Prostate gland (tissue), 2 donors: Measurements from ENCODE around the gene CXCL1. TPM values are rescaled to one million over a fixed set of nuclear protein-coding genes. Genes with fewer than 3 reads are reported as not detected.

Experiments used
- DNase-seq: peaks from one replicate; pipeline ENCODE4 v3.0.0-alpha.2; 2019; ENCODE audit warnings: low spot score
- H3K27ac ChIP-seq, 2 donors: fragments of 200-600 bp; sonication (generic); 2 replicates each; pipeline ENCODE4 v1.5.1; 2017 to 2019
- H3K27me3 ChIP-seq: fragments of 200-600 bp; sonication (generic); replicated peaks from 2 replicates; pipeline ENCODE4 v1.5.1; 2019; ENCODE audit not compliant: insufficient read depth
- H3K36me3 ChIP-seq, 2 donors: fragments of 200-600 bp; sonication (generic); 1 replicate in 1 of 2; 2 replicates in 1 of 2; pipeline versions ENCODE4 v1.5.1 to v1.8.1; 2017 to 2019
- H3K4me1 ChIP-seq: fragments of 200-600 bp; sonication (generic); replicated peaks from 2 replicates; pipeline ENCODE4 v1.5.1; 2019
- H3K4me3 ChIP-seq, 2 donors: fragments of 200-600 bp; sonication (generic); 2 replicates each; pipeline ENCODE4 v1.5.1; 2017 to 2019
- H3K9me3 ChIP-seq: fragments of 200-600 bp; sonication (generic); 2 replicates; pipeline ENCODE4 v1.5.1; 2017
- POLR2A ChIP-seq: fragments of 450-650 bp; IDR thresholded peaks from one replicate; pipeline ENCODE4 v1.6.1; 2016; ENCODE audit warnings: antibody characterized with exemption, mild to moderate bottlenecking
- POLR2AphosphoS5 ChIP-seq: sonication (generic); formaldehyde crosslinking; IDR thresholded peaks from one replicate; pipeline ENCODE4 v1.6.1; 2017; ENCODE audit warnings: antibody characterized with exemption
- WGBS: methylation state at CpG from one replicate; pipeline ENCODE4 v1.1.5; 2018; 5-methylcytosine and 5-hydroxymethylcytosine counted together
- intact Hi-C: fragments of 100-400 bp; cut with DNase I; formaldehyde crosslinking; loops from one replicate; pipeline ENCODE4 v1.14.2; 2022
- total RNA-seq, 2 donors: library from RNA; depleted of rRNA; stranded (reverse); fragments of >200 nt; gene quantifications; one replicate each; pipeline ENCODE4 v1.1.0, GENCODE V29; 2016
- TF ChIP-seq, protein P1 (sequence below), 4 experiments: fragments of 200-600 bp in 2 of 4; fragments of 450-650 bp in 2 of 4; sonication (generic) in 2 of 4; IDR thresholded peaks; 1 replicate in 3 of 4; 2 replicates in 1 of 4; pipeline ENCODE4 v1.5.1; 2016 to 2019; ENCODE audit warnings: antibody characterized with exemption in 4 of 4, mild to moderate bottlenecking in 2 of 4, moderate library complexity in 2 of 4

The CXCL1 gene
- total RNA-seq, 2 donors from 2014 or later = 0.74 to 37.1 TPM

DNA sequence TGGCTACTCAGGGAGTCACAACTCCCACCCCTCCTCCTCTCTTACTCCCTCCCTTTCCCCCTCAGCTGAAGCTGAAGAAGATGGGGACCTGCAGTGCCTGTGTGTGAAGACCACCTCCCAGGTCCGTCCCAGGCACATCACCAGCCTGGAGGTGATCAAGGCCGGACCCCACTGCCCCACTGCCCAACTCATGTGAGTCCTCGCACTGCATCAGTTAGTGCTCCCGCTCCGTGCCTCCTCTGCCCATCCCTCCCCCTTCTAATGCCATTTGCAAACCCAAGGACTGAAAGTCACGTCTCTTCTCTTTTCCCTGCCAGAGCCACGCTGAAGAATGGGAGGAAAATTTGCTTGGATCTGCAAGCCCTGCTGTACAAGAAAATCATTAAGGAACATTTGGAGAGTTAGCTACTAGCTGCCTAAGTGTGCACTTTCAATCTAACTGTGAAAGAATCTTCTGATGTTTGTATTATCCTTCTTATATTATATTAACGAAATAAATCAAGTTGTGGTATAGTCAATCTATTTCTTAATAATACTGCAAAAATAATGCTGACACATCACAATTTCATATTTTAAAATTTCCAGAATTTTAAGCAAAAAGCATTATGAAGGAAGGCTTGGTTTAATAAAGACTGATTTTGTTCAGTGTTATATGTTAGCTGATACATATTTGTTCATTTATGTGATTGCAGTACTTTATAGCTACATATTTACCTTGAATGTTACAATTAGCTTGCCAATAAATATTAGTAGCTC lies 15.3 kb upstream of the CXCL1 start:
- WGBS = 33% methylated on average over 8 of the region's 8 CpGs
- Histone ChIP-seq H3K36me3 (no peaks in the 10 kb centered on the region), H3K4me1 (no peaks in the 10 kb centered on the region), H3K27ac (no peak overlapping the region), H3K4me3 (peak overlapping the region in 1 of 2 donors; percentile 15), H3K9me3 (no peaks in the 10 kb centered on the region), H3K27me3 (no peaks in the 10 kb centered on the region)
- TF ChIP-seq POLR2AphosphoS5 (no peak), POLR2A (no peak)
- TF ChIP-seq, protein P1, sequence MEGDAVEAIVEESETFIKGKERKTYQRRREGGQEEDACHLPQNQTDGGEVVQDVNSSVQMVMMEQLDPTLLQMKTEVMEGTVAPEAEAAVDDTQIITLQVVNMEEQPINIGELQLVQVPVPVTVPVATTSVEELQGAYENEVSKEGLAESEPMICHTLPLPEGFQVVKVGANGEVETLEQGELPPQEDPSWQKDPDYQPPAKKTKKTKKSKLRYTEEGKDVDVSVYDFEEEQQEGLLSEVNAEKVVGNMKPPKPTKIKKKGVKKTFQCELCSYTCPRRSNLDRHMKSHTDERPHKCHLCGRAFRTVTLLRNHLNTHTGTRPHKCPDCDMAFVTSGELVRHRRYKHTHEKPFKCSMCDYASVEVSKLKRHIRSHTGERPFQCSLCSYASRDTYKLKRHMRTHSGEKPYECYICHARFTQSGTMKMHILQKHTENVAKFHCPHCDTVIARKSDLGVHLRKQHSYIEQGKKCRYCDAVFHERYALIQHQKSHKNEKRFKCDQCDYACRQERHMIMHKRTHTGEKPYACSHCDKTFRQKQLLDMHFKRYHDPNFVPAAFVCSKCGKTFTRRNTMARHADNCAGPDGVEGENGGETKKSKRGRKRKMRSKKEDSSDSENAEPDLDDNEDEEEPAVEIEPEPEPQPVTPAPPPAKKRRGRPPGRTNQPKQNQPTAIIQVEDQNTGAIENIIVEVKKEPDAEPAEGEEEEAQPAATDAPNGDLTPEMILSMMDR (IDR thresholded peaks at IDR 0.05) = no peak
- DNase-seq = no peak
- intact Hi-C loops = loop anchor here (10.0 kb wide), 1 partner anchor 119 kb away; no protein-coding TSS in a partner anchor

- Histone ChIP-seq H3K27ac (no peak overlapping the region), H3K4me1 (no peaks in the 10 kb centered on the region), H3K4me3 (no peak overlapping the region), H3K27me3 (no peaks in the 10 kb centered on the region), H3K9me3 (no peaks in the 10 kb centered on the region), H3K36me3 (no peaks in the 10 kb centered on the region)
- DNase-seq = no peak
- TF ChIP-seq POLR2A (no peak), POLR2AphosphoS5 (no peak)
- TF ChIP-seq, protein P1 (IDR thresholded peaks at IDR 0.05) = no peak
- intact Hi-C loops = loop anchor here (10.0 kb wide), 1 partner anchor 121 kb away; no protein-coding TSS in a partner anchor
- WGBS = 64% methylated on average over 4 of the region's 4 CpGs
Measured at GRCh38 chr4:73855406-73855805, 13.8 kb upstream of the CXCL1 start.

- Histone ChIP-seq H3K36me3 (no peaks in the 10 kb centered on the region), H3K27ac (no peak overlapping the region)
- intact Hi-C loops = loop anchor here (10.0 kb wide), 1 partner anchor 122 kb away; no protein-coding TSS in a partner anchor
Measured at GRCh38 chr4:73856518-73856917, 12.7 kb upstream of the CXCL1 start.

GRCh38 chr4:73859614-73860088 lies 9.5 kb upstream of the CXCL1 start:
- DNase-seq = no peak
- Histone ChIP-seq H3K9me3 (no peaks in the 10 kb centered on the region), H3K4me1 (no peaks in the 10 kb centered on the region), H3K27me3 (no peaks in the 10 kb centered on the region), H3K27ac (no peak overlapping the region), H3K4me3 (no peak overlapping the region), H3K36me3 (no peaks in the 10 kb centered on the region)
- intact Hi-C loops = loop anchor here (10.0 kb wide), 2 partner anchors 125 to 195 kb away; no protein-coding TSS in a partner anchor
- no peak for TF ChIP-seq POLR2AphosphoS5
- TF ChIP-seq POLR2A = no peak
- TF ChIP-seq, protein P1 (IDR thresholded peaks at IDR 0.05) = no peak

More at GRCh38 chr4:73856518-73856917, 12.7 kb upstream of the CXCL1 start:
- Histone ChIP-seq H3K9me3 (no peaks in the 10 kb centered on the region), H3K27me3 (no peaks in the 10 kb centered on the region), H3K4me3 (no peak overlapping the region), H3K4me1 (no peaks in the 10 kb centered on the region)
- no peak for DNase-seq
- TF ChIP-seq, protein P1 (IDR thresholded peaks at IDR 0.05) = no peak
- no peak for TF ChIP-seq POLR2AphosphoS5

DNA sequence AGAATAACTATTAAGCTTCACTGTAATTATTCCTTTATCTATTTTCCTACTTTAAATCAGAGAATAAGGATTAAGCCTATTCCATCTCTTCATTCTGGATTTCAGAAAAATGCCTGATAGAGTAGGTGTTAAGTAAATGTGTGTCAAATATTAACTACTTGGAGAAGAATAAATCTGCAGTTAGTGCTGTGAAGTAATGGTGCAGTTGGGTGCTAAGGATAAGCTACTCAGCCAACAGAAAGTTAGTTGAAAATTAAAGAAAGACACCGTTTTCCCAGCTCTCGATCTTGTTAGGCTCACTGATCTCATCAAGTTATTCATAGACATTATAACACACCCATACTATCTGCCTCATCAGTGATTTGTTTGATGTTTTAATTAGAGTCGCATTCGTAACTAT lies 9.0 kb upstream of the CXCL1 start:
- no peak overlapping the region for H3K27ac ChIP-seq
- intact Hi-C loops = loop anchor here (10.0 kb wide), 1 partner anchor 195 kb away; no protein-coding TSS in a partner anchor
- TF ChIP-seq POLR2AphosphoS5 = no peak
- TF ChIP-seq POLR2A = no peak
- TF ChIP-seq, protein P1 (IDR thresholded peaks at IDR 0.05) = no peak
- no peaks in the 10 kb centered on the region for H3K36me3 ChIP-seq
- H3K4me1 ChIP-seq = no peaks in the 10 kb centered on the region
- no peaks in the 10 kb centered on the region for H3K27me3 ChIP-seq
- WGBS = 42% methylated on average over 4 of the region's 4 CpGs
- no peak overlapping the region for H3K4me3 ChIP-seq
- no peak for DNase-seq
- H3K9me3 ChIP-seq = no peaks in the 10 kb centered on the region
